Astrocyte (in vitro differentiated cells and primary cell): Measurements from ENCODE around the gene CCHCR1. TPM values are rescaled to one million over a fixed set of nuclear protein-coding genes. Genes with fewer than 3 reads are reported as not detected.
"Not testable (repeated sequence)": the region's sequence is repeated elsewhere in the genome, so short reads cannot be mapped to it uniquely, and the experiment has no call there.

Experiments used
- DNase-seq: peaks from one replicate; pipeline ENCODE4 v3.0.0-alpha.2; 2010; ENCODE audit warnings: low read depth
- FAIRE-seq: peaks from 2 replicates; lab custom pipeline; 2011; peaks lifted over from hg19 to GRCh38; lab: Jason Lieb, UNC
- H2AFZ ChIP-seq: 2 replicates; pipeline ENCODE4 v1.6.0; 2012; ENCODE audit warnings: low read depth, low read length, inconsistent platforms
- H3K27ac ChIP-seq: 2 replicates; pipeline ENCODE4 v1.5.1; 2011; ENCODE audit warnings: low read depth, low read length, inconsistent platforms
- H3K27me3 ChIP-seq: 2 replicates; pipeline ENCODE4 v1.6.0; 2011; ENCODE audit warnings: low read length, inconsistent platforms; ENCODE audit not compliant: insufficient read depth
- H3K36me3 ChIP-seq: 2 replicates; pipeline ENCODE4 v1.5.1; 2011; ENCODE audit warnings: low read length, inconsistent platforms; ENCODE audit not compliant: insufficient read depth
- H3K4me1 ChIP-seq: 2 replicates; pipeline ENCODE4 v1.5.1; 2011; ENCODE audit warnings: low read length, inconsistent platforms; ENCODE audit not compliant: insufficient read depth
- H3K4me2 ChIP-seq: 2 replicates; pipeline ENCODE4 v1.6.0; 2012; ENCODE audit warnings: low read length, inconsistent platforms
- H3K4me3 ChIP-seq: 2 replicates; pipeline ENCODE4 v1.5.1; 2011; ENCODE audit warnings: low read depth, mild to moderate bottlenecking, low read length, inconsistent platforms; ENCODE audit not compliant: insufficient read depth
- H3K79me2 ChIP-seq: 2 replicates; pipeline ENCODE4 v1.6.0; 2012; ENCODE audit warnings: mild to moderate bottlenecking, low read length, inconsistent platforms; ENCODE audit not compliant: insufficient read depth
- H3K9ac ChIP-seq: 2 replicates; pipeline ENCODE4 v1.6.0; 2012; ENCODE audit warnings: mild to moderate bottlenecking, low read length, inconsistent platforms
- H3K9me3 ChIP-seq: 2 replicates; pipeline ENCODE4 v1.5.1; 2012; ENCODE audit warnings: low read depth, mild to moderate bottlenecking, low read length, inconsistent platforms; ENCODE audit not compliant: insufficient read depth
- H4K20me1 ChIP-seq: 2 replicates; pipeline ENCODE4 v1.6.0; 2012; ENCODE audit warnings: low read length, inconsistent platforms; ENCODE audit not compliant: insufficient read depth
- H3K27ac Mint-ChIP-seq: one replicate; pipeline ENCODE4 v1.8.0; 2021; ENCODE audit warnings: mild to moderate bottlenecking, mixed read lengths; ENCODE audit not compliant: unreplicated experiment
- H3K27me3 Mint-ChIP-seq: one replicate; pipeline ENCODE4 v1.8.0; 2021; ENCODE audit warnings: low read depth, mixed read lengths; ENCODE audit not compliant: unreplicated experiment
- H3K36me3 Mint-ChIP-seq: one replicate; pipeline ENCODE4 v1.8.0; 2021; ENCODE audit warnings: low read depth, mixed read lengths; ENCODE audit not compliant: unreplicated experiment
- H3K4me1 Mint-ChIP-seq: one replicate; pipeline ENCODE4 v1.8.0; 2021; ENCODE audit warnings: low read depth, mixed read lengths; ENCODE audit not compliant: unreplicated experiment
- H3K4me3 Mint-ChIP-seq: one replicate; pipeline ENCODE4 v1.8.0; 2021; ENCODE audit warnings: mild to moderate bottlenecking, moderate library complexity, mixed read lengths; ENCODE audit not compliant: unreplicated experiment
- H3K9me3 Mint-ChIP-seq: one replicate; pipeline ENCODE4 v1.8.0; 2021; ENCODE audit warnings: mild to moderate bottlenecking, mixed read lengths; ENCODE audit not compliant: unreplicated experiment
- EZH2 ChIP-seq: IDR thresholded peaks from 2 replicates; pipeline ENCODE4 v1.6.1; 2012; ENCODE audit warnings: mild to moderate bottlenecking, low read length, inconsistent platforms; ENCODE audit not compliant: insufficient read depth
- total RNA-seq: library from RNA; stranded (reverse); gene quantifications from 2 replicates; pipeline ENCODE4 v1.2.1, GENCODE V29; 2021
- TF ChIP-seq, protein P1 (sequence below): IDR thresholded peaks from 2 replicates; pipeline ENCODE4 v1.5.1; 2011; ENCODE audit warnings: low read depth, mild to moderate bottlenecking, inconsistent platforms, low read length, moderate library complexity; ENCODE audit not compliant: insufficient read depth

Gene CCHCR1
- total RNA-seq, 1 donor from 2014 or later = 11.5 TPM

- H3K27ac Mint-ChIP-seq = peak overlapping the region; percentile 96
- Histone ChIP-seq H3K9me3 (no peaks in the 10 kb centered on the region), H3K36me3 (no peaks in the 10 kb centered on the region), H4K20me1 (no peaks in the 10 kb centered on the region), H3K79me2 (no peaks in the 10 kb centered on the region), H3K27ac (peak overlapping the region; percentile 59), H2AFZ (no peak overlapping the region), H3K4me3 (peak overlapping the region; percentile 64), H3K27me3 (no peaks in the 10 kb centered on the region), H3K4me1 (no peaks in the 10 kb centered on the region), H3K4me2 (peak overlapping the region; percentile 92), H3K9ac (peak overlapping the region; percentile 65)
- peaks cover 25% of the 10 kb centered on the region for H3K4me1 Mint-ChIP-seq
- TF ChIP-seq, protein P1, sequence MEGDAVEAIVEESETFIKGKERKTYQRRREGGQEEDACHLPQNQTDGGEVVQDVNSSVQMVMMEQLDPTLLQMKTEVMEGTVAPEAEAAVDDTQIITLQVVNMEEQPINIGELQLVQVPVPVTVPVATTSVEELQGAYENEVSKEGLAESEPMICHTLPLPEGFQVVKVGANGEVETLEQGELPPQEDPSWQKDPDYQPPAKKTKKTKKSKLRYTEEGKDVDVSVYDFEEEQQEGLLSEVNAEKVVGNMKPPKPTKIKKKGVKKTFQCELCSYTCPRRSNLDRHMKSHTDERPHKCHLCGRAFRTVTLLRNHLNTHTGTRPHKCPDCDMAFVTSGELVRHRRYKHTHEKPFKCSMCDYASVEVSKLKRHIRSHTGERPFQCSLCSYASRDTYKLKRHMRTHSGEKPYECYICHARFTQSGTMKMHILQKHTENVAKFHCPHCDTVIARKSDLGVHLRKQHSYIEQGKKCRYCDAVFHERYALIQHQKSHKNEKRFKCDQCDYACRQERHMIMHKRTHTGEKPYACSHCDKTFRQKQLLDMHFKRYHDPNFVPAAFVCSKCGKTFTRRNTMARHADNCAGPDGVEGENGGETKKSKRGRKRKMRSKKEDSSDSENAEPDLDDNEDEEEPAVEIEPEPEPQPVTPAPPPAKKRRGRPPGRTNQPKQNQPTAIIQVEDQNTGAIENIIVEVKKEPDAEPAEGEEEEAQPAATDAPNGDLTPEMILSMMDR = no peak
- no peak for TF ChIP-seq EZH2
- no peaks in the 10 kb centered on the region for H3K27me3 Mint-ChIP-seq
- FAIRE-seq (no peak), DNase-seq (peak; percentile 71)
- peak overlapping the region; percentile 82 for H3K4me3 Mint-ChIP-seq
- no peaks in the 10 kb centered on the region for H3K9me3 Mint-ChIP-seq
- H3K36me3 Mint-ChIP-seq = peaks cover 2% of the 10 kb centered on the region
Measured at GRCh38 chr6:31203345-31203979, 45.9 kb upstream of the CCHCR1 start.

DNA sequence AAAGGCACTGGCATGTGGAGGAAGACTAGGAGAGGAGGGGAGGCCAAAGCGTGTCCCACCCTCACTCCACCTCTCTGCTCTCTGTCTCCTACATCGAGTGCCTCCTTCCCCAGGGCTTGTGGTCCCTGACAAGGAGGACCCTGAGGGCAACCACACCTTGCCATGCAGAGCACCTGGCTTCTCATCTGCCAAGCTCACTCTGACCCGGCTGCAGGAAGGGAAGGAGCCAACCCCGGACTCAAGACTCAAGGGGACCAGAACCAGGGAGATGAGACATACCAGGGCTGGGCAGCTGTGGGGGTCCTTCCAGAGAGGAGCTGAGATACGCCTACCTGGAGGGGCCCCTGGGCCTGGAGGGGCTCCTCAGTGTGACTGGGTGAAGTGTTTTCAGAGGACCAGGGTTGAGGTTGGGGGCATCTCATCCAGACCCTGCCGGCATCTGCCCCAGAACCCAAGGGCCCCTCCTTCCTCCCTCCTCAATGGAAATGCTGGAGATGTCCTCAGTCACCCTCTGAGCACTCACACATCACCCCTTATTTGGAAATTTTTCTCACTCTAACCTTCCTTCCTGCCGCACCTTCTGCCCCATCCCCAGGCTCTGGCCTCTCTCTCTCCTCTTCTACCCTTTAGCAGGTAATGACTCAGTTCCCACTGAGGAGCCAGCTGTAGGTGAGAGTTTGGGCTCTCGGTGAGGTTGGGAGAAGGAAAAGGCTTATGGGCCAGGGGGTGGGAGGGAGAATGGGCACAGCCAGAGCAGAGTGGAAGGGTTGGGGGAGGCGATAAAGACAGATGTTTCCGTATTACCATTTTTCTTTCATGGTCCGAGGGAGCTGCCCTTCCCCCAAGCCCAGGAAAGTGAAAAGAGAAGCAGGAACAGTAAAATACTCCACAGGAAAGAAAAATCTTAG is 44.9 kb upstream of the CCHCR1 start:
- no peaks in the 10 kb centered on the region for H3K79me2 ChIP-seq
- no peak for DNase-seq
- H3K9me3 ChIP-seq = no peaks in the 10 kb centered on the region
- no peaks in the 10 kb centered on the region for H4K20me1 ChIP-seq
- no peaks in the 10 kb centered on the region for H3K4me1 ChIP-seq
- no peak overlapping the region for H3K4me3 ChIP-seq
- no peaks in the 10 kb centered on the region for H3K36me3 ChIP-seq
- Mint-ChIP-seq H3K9me3 (no peaks in the 10 kb centered on the region), H3K4me3 (no peak overlapping the region), H3K4me1 (peaks cover 25% of the 10 kb centered on the region), H3K27ac (peak overlapping the region; percentile 96), H3K27me3 (no peaks in the 10 kb centered on the region), H3K36me3 (peaks cover 2% of the 10 kb centered on the region)
- H3K27me3 ChIP-seq = no peaks in the 10 kb centered on the region
- no peak overlapping the region for H3K4me2 ChIP-seq
- FAIRE-seq = no peak
- H3K9ac ChIP-seq = no peak overlapping the region
- no peak for TF ChIP-seq EZH2
- TF ChIP-seq, protein P1 = no peak
- H3K27ac ChIP-seq = no peak overlapping the region
- H2AFZ ChIP-seq = no peak overlapping the region

- not testable (repeated sequence) for H3K4me1 ChIP-seq, H3K36me3 ChIP-seq, H2AFZ ChIP-seq, H3K4me3 ChIP-seq, H3K4me2 ChIP-seq, H3K27ac Mint-ChIP-seq, H3K27me3 Mint-ChIP-seq, H3K27ac ChIP-seq, H4K20me1 ChIP-seq, DNase-seq, H3K79me2 ChIP-seq, H3K27me3 ChIP-seq, H3K9ac ChIP-seq, H3K9me3 ChIP-seq, FAIRE-seq, H3K36me3 Mint-ChIP-seq, H3K9me3 Mint-ChIP-seq
- H3K4me1 Mint-ChIP-seq = peaks cover 15% of the 10 kb centered on the region
- peak overlapping the region; percentile 8 for H3K4me3 Mint-ChIP-seq
Measured at GRCh38 chr6:31199105-31199452, 41.5 kb upstream of the CCHCR1 start.
